COLO668 (cell line): Measurements from ENCODE around the gene FGFBP1.

Source experiments
- DNase-seq: peaks from one replicate; lab custom pipeline; 2025; ENCODE audit not compliant: unreplicated experiment; lab: John Stamatoyannopoulos, UW

Gene FGFBP1

GRCh38 chr4:15938640-15939039 lies at the start of gene FGFBP1:
Gene FGFBP1 (minus strand): TSS chr4:15938740. CDS start chr4:15936632, 2,108 bp downstream.
- DNase-seq = no peak

GRCh38 chr4:15988222-15988621 lies 49.7 kb upstream of the FGFBP1 start:
- DNase-seq = no peak

GRCh38 chr4:15986907-15987306 lies 48.4 kb upstream of the FGFBP1 start:
- no peak for DNase-seq

- no peak for DNase-seq
These were observed 45.1 kb upstream of the FGFBP1 start for GRCh38 chr4:15983610-15984009.

GRCh38 chr4:15982842-15983524 lies 44.4 kb upstream of the FGFBP1 start:
- no peak for DNase-seq

- DNase-seq = no peak
These were observed 38.2 kb upstream of the FGFBP1 start for GRCh38 chr4:15976456-15977447.

GRCh38 chr4:15971068-15971801 lies 32.7 kb upstream of the FGFBP1 start:
- no peak for DNase-seq

GRCh38 chr4:15968551-15969300 lies 30.2 kb upstream of the FGFBP1 start:
- no peak for DNase-seq

- no peak for DNase-seq
These were observed 26.8 kb upstream of the FGFBP1 start for GRCh38 chr4:15965325-15965724.

GRCh38 chr4:15964159-15964558 lies 25.6 kb upstream of the FGFBP1 start:
- DNase-seq = no peak

- no peak for DNase-seq
These were observed 25.0 kb upstream of the FGFBP1 start for GRCh38 chr4:15963576-15963975.

GRCh38 chr4:15963001-15963451 lies 24.5 kb upstream of the FGFBP1 start, which contains the start of gene FGFBP2:
Gene FGFBP2 (minus strand): TSS chr4:15963175. CDS start chr4:15963129, 46 bp downstream.
- DNase-seq = peak; percentile 51

GRCh38 chr4:15961781-15962510 lies 23.4 kb upstream of the FGFBP1 start:
- DNase-seq = no peak

- no peak for DNase-seq
These were observed 20.0 kb upstream of the FGFBP1 start for GRCh38 chr4:15958562-15958961.

- peak; percentile 81 for DNase-seq
These were observed 17.8 kb upstream of the FGFBP1 start for GRCh38 chr4:15956179-15956850.

- no peak for DNase-seq
These were observed 17.1 kb upstream of the FGFBP1 start for GRCh38 chr4:15955670-15956069.

GRCh38 chr4:15953625-15954024 lies 15.1 kb upstream of the FGFBP1 start:
- no peak for DNase-seq

- DNase-seq = no peak
These were observed 13.2 kb upstream of the FGFBP1 start for GRCh38 chr4:15951781-15952180.

- DNase-seq = no peak
These were observed 10.3 kb upstream of the FGFBP1 start for GRCh38 chr4:15948826-15949225.
